ENCODE results near the gene DLGAP5. TPM values are rescaled to one million over a fixed set of nuclear protein-coding genes. Genes with fewer than 3 reads are reported as not detected.

DLGAP5 gene
- total and polyA plus RNA-seq, 2 of the 13 experiments (the other 11 are each of a cell fraction or from before 2014, with no cell fraction given): 7.7 to 55.8 TPM

DNA sequence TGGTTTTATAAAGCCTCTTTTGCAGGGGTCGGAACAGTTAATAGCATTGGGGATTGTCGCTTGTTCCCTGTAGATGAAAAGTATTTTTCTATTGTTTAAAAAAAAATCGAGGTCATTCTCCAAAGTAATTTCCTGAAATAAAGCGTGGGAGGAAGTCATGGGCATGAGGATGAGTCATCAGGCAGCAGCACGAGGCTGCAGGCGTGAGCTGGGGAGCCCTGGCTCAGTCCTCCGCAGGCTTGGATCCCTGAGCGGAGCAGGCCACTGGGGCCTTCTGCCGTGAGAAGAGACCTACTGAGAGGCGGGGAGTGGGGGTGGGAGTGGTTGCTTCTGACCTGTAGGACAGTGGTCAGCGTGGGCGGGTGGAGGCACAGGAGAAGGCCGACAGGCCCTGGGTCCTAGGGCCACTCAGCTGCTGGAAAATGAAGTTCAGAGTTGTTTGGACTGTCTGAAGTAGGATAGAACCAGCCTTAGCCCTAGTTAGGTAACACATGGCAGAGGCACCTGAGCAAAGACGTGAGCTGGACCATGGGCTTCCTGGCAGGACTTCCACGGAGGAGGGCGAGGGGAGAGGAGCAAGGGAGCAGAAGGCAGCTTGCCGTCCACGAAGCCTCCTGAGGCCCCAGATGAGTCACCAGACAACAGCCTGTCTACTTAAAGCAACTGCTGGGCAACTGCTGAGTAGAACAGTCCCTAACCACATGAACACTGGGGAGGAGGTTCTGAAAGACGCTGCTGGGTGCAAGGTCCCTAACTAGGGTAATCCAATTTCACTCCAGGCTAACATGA, 83.4 kb downstream of the DLGAP5 start (continued):
- TF ChIP-seq, protein P1, sequence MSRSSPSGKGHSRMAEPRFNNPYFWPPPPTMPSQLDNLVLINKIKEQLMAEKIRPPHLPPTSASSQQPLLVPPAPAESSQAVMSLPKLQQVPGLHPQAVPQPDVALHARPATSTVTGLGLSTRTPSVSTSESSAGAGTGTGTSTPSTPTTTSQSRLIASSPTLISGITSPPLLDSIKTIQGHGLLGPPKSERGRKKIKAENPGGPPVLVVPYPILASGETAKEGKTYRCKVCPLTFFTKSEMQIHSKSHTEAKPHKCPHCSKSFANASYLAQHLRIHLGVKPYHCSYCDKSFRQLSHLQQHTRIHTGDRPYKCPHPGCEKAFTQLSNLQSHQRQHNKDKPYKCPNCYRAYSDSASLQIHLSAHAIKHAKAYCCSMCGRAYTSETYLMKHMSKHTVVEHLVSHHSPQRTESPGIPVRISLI (CRISPR knock-in tag; IDR thresholded peaks at IDR 0.05; ENCODE audit: borderline replicate concordance): peak; percentile 63; the same call in 1 of the 2 replicates
- peak; percentile 36; the same call in 1 of the 2 replicates for TF ChIP-seq ZNF816 (CRISPR knock-in tag; IDR thresholded peaks at IDR 0.05; ENCODE audit: borderline replicate concordance)
- no peak for TF ChIP-seq HES4 (CRISPR knock-in tag; IDR thresholded peaks at IDR 0.05; ENCODE audit: borderline replicate concordance)
- TF ChIP-seq, protein P2, sequence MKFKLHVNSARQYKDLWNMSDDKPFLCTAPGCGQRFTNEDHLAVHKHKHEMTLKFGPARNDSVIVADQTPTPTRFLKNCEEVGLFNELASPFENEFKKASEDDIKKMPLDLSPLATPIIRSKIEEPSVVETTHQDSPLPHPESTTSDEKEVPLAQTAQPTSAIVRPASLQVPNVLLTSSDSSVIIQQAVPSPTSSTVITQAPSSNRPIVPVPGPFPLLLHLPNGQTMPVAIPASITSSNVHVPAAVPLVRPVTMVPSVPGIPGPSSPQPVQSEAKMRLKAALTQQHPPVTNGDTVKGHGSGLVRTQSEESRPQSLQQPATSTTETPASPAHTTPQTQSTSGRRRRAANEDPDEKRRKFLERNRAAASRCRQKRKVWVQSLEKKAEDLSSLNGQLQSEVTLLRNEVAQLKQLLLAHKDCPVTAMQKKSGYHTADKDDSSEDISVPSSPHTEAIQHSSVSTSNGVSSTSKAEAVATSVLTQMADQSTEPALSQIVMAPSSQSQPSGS (CRISPR knock-in tag; IDR thresholded peaks at IDR 0.05): peak; percentile 38; the same call in 1 of the 2 replicates
- 0 out of 2 replicates have a peak, but pooled peaks have one; percentile 36 for TF ChIP-seq ADNP (CRISPR knock-in tag; IDR thresholded peaks at IDR 0.05)
- TF ChIP-seq JUNB (CRISPR knock-in tag; IDR thresholded peaks at IDR 0.05; ENCODE audit: borderline replicate concordance): peak; percentile 88
- TF ChIP-seq CHD2 (IDR thresholded peaks at IDR 0.05; ENCODE audit: low read depth, low read length): no peak
- TF ChIP-seq HDAC2 (CRISPR knock-in tag; IDR thresholded peaks at IDR 0.05): peak; percentile 55
- TF ChIP-seq ZNF552 (CRISPR knock-in tag; IDR thresholded peaks at IDR 0.05; ENCODE audit: borderline replicate concordance): 0 out of 2 replicates have a peak, but pooled peaks have one; percentile 25
- no peak for TF ChIP-seq PAF1 (CRISPR knock-in tag; IDR thresholded peaks at IDR 0.05)
- TF ChIP-seq, protein P3, sequence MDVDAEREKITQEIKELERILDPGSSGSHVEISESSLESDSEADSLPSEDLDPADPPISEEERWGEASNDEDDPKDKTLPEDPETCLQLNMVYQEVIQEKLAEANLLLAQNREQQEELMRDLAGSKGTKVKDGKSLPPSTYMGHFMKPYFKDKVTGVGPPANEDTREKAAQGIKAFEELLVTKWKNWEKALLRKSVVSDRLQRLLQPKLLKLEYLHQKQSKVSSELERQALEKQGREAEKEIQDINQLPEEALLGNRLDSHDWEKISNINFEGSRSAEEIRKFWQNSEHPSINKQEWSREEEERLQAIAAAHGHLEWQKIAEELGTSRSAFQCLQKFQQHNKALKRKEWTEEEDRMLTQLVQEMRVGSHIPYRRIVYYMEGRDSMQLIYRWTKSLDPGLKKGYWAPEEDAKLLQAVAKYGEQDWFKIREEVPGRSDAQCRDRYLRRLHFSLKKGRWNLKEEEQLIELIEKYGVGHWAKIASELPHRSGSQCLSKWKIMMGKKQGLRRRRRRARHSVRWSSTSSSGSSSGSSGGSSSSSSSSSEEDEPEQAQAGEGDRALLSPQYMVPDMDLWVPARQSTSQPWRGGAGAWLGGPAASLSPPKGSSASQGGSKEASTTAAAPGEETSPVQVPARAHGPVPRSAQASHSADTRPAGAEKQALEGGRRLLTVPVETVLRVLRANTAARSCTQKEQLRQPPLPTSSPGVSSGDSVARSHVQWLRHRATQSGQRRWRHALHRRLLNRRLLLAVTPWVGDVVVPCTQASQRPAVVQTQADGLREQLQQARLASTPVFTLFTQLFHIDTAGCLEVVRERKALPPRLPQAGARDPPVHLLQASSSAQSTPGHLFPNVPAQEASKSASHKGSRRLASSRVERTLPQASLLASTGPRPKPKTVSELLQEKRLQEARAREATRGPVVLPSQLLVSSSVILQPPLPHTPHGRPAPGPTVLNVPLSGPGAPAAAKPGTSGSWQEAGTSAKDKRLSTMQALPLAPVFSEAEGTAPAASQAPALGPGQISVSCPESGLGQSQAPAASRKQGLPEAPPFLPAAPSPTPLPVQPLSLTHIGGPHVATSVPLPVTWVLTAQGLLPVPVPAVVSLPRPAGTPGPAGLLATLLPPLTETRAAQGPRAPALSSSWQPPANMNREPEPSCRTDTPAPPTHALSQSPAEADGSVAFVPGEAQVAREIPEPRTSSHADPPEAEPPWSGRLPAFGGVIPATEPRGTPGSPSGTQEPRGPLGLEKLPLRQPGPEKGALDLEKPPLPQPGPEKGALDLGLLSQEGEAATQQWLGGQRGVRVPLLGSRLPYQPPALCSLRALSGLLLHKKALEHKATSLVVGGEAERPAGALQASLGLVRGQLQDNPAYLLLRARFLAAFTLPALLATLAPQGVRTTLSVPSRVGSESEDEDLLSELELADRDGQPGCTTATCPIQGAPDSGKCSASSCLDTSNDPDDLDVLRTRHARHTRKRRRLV (CRISPR knock-in tag; IDR thresholded peaks at IDR 0.05): 0 out of 2 replicates have a peak, but pooled peaks have one; percentile 66
- peak; percentile 84; the same call in 1 of the 2 replicates for TF ChIP-seq XBP1 (CRISPR knock-in tag; IDR thresholded peaks at IDR 0.05)
- no peak for TF ChIP-seq SIX1 (CRISPR knock-in tag; IDR thresholded peaks at IDR 0.05; ENCODE audit: borderline replicate concordance)
- TF ChIP-seq, protein P4, sequence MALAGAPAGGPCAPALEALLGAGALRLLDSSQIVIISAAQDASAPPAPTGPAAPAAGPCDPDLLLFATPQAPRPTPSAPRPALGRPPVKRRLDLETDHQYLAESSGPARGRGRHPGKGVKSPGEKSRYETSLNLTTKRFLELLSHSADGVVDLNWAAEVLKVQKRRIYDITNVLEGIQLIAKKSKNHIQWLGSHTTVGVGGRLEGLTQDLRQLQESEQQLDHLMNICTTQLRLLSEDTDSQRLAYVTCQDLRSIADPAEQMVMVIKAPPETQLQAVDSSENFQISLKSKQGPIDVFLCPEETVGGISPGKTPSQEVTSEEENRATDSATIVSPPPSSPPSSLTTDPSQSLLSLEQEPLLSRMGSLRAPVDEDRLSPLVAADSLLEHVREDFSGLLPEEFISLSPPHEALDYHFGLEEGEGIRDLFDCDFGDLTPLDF (CRISPR knock-in tag; IDR thresholded peaks at IDR 0.05): 0 out of 2 replicates have a peak, but pooled peaks have one; percentile 41
- TF ChIP-seq NFKB2 (CRISPR knock-in tag; IDR thresholded peaks at IDR 0.05; ENCODE audit: borderline replicate concordance): peak; percentile 92; the same call in 1 of the 2 replicates
- TF ChIP-seq ZFP36L2 (CRISPR knock-in tag; IDR thresholded peaks at IDR 0.05): no peak
- no peak for TF ChIP-seq NFKBIZ (CRISPR knock-in tag; IDR thresholded peaks at IDR 0.05)
- TF ChIP-seq REXO4 (CRISPR knock-in tag; IDR thresholded peaks at IDR 0.05; ENCODE audit: borderline replicate concordance): no peak
